Activated CD8-positive, alpha-beta T cell treated with anti-CD3 and anti-CD28 coated beads, Interleukin-2, amount 10 ng/mL, durations not matched to agents 7 days and 5 days (primary cell): ENCODE data around the gene EIF3L. TPM values are rescaled to one million over a fixed set of nuclear protein-coding genes. Genes with fewer than 3 reads are reported as not detected.

Experiments used
- ATAC-seq: fragments of 150-1000 bp; cut with Tn5 transposase; one replicate; pipeline ENCODE4 v1.10.0; 2021; ENCODE audit warnings: moderate library complexity
- CTCF ChIA-PET: fragments of 350-600 bp; sonication (Branson Sonifier 250); formaldehyde crosslinking; loops from one replicate; lab custom pipeline; 2021; ENCODE audit warnings: antibody characterized with exemption; lab: Charles Lee
- POLR2A ChIA-PET: fragments of 350-600 bp; sonication (Branson Sonifier 250); formaldehyde crosslinking; loops from one replicate; lab custom pipeline; 2021; ENCODE audit warnings: antibody characterized with exemption; lab: Charles Lee
- DNase-seq: peaks from one replicate; pipeline ENCODE4 v3.0.0-alpha.2; 2020
- H3K27ac Mint-ChIP-seq: one replicate; pipeline ENCODE4 v1.8.0; 2021; ENCODE audit warnings: mild to moderate bottlenecking, mixed read lengths
- H3K27me3 Mint-ChIP-seq: one replicate; pipeline ENCODE4 v1.8.0; 2021; ENCODE audit warnings: low read depth, mixed read lengths
- H3K36me3 Mint-ChIP-seq: one replicate; pipeline ENCODE4 v1.8.0; 2021; ENCODE audit warnings: low read depth, mixed read lengths
- H3K4me1 Mint-ChIP-seq: one replicate; pipeline ENCODE4 v1.8.0; 2021; ENCODE audit warnings: low read depth, mixed read lengths
- H3K4me3 Mint-ChIP-seq: one replicate; pipeline ENCODE4 v1.8.0; 2021; ENCODE audit warnings: mild to moderate bottlenecking, mixed read lengths
- H3K9me3 Mint-ChIP-seq: one replicate; pipeline ENCODE4 v1.8.0; 2022; ENCODE audit warnings: mixed read lengths; ENCODE audit not compliant: insufficient read depth
- total RNA-seq, 2 experiments: library from RNA; stranded (reverse); gene quantifications; one replicate each; pipeline ENCODE4 v1.2.3, GENCODE V29; 2021

The EIF3L gene
- total RNA-seq, 2 experiments from 2014 or later, result 391 to 410 TPM

- ChIA-PET CTCF (interaction anchor here (1.4 to 7.1 kb wide), 5 partner anchors 11 to 43 kb away, joined by 6 to 111 read pairs (median 17); partner anchors contain the start of gene ANKRD54), POLR2A (no interaction called here)
- peak overlapping the region; percentile 2 for H3K27ac Mint-ChIP-seq
- no peak overlapping the region for H3K4me3 Mint-ChIP-seq
- H3K27me3 Mint-ChIP-seq, result no peaks in the 10 kb centered on the region
- H3K9me3 Mint-ChIP-seq, result no peaks in the 10 kb centered on the region
- no peak for DNase-seq
- H3K36me3 Mint-ChIP-seq, result peaks cover 63% of the 10 kb centered on the region
- peaks cover 3% of the 10 kb centered on the region for H3K4me1 Mint-ChIP-seq
- no peak for ATAC-seq
Measured at GRCh38 chr22:37860796-37861421, 11.7 kb downstream of the EIF3L start.

- DNase-seq (no peak), ATAC-seq (no peak)
- Mint-ChIP-seq H3K27ac (no peak overlapping the region), H3K27me3 (no peaks in the 10 kb centered on the region), H3K36me3 (peaks cover 62% of the 10 kb centered on the region), H3K9me3 (no peaks in the 10 kb centered on the region), H3K4me3 (no peak overlapping the region), H3K4me1 (peaks cover 3% of the 10 kb centered on the region)
- ChIA-PET CTCF (interaction anchor here (0.6 to 7.1 kb wide), 39 partner anchors 9 to 235 kb away, joined by 3 to 111 read pairs (median 5); partner anchors contain the start of genes ANKRD54, GALR3, GCAT and MICALL1), POLR2A (interaction anchor here (0.7 to 1.7 kb wide), 6 partner anchors 10 to 486 kb away, joined by 3 to 6 read pairs (median 4); partner anchors contain the start of gene EIF3L)
Measured at GRCh38 chr22:37862570-37863325, 13.5 kb downstream of the EIF3L start.

- no peaks in the 10 kb centered on the region for H3K27me3 Mint-ChIP-seq
- no peaks in the 10 kb centered on the region for H3K9me3 Mint-ChIP-seq
- H3K27ac Mint-ChIP-seq, result no peak overlapping the region
- peaks cover 3% of the 10 kb centered on the region for H3K4me1 Mint-ChIP-seq
- peaks cover 61% of the 10 kb centered on the region for H3K36me3 Mint-ChIP-seq
- CTCF ChIA-PET, result interaction anchor here (7.1 kb wide), 1 partner anchor 47 kb away, joined by 111 read pairs; no protein-coding TSS in a partner anchor
- DNase-seq (no peak), ATAC-seq (no peak)
- no peak overlapping the region for H3K4me3 Mint-ChIP-seq
- POLR2A ChIA-PET, result interaction anchor here (0.6 kb wide), 1 partner anchor 138 kb away, joined by 3 read pairs; no protein-coding TSS in a partner anchor
Measured at GRCh38 chr22:37865510-37865909, 16.3 kb downstream of the EIF3L start.

GRCh38 chr22:37870273-37870672 lies 21.1 kb downstream of the EIF3L start:
- H3K4me1 Mint-ChIP-seq, result no peaks in the 10 kb centered on the region
- no peaks in the 10 kb centered on the region for H3K9me3 Mint-ChIP-seq
- CTCF ChIA-PET, result no interaction called here
- H3K36me3 Mint-ChIP-seq, result peaks cover 58% of the 10 kb centered on the region
- no peak overlapping the region for H3K4me3 Mint-ChIP-seq
- no peak overlapping the region for H3K27ac Mint-ChIP-seq
- ATAC-seq, result no peak
- no peak for DNase-seq
- POLR2A ChIA-PET, result no interaction called here
- H3K27me3 Mint-ChIP-seq, result no peaks in the 10 kb centered on the region

GRCh38 chr22:37880668-37881440 lies 31.6 kb downstream of the EIF3L start:
- Mint-ChIP-seq H3K27me3 (no peaks in the 10 kb centered on the region), H3K4me3 (no peak overlapping the region), H3K9me3 (no peaks in the 10 kb centered on the region), H3K27ac (no peak overlapping the region), H3K36me3 (peaks cover 51% of the 10 kb centered on the region), H3K4me1 (peaks cover 3% of the 10 kb centered on the region)
- no peak for ATAC-seq
- POLR2A ChIA-PET, result no interaction called here
- no peak for DNase-seq
- CTCF ChIA-PET, result interaction anchor here (0.9 to 3.1 kb wide), 4 partner anchors 18 to 63 kb away, joined by 3 to 12 read pairs (median 4); no protein-coding TSS in a partner anchor

GRCh38 chr22:37884420-37884819 lies 35.2 kb downstream of the EIF3L start:
- Mint-ChIP-seq H3K36me3 (peaks cover 45% of the 10 kb centered on the region), H3K9me3 (no peaks in the 10 kb centered on the region), H3K4me3 (no peak overlapping the region), H3K4me1 (peaks cover 8% of the 10 kb centered on the region), H3K27me3 (no peaks in the 10 kb centered on the region), H3K27ac (no peak overlapping the region)
- ATAC-seq, result no peak
- no peak for DNase-seq
- ChIA-PET POLR2A (no interaction called here), CTCF (interaction anchor here (0.8 to 2.5 kb wide), 4 partner anchors 12 to 67 kb away, joined by 3 to 12 read pairs (median 4); no protein-coding TSS in a partner anchor)

- H3K9me3 Mint-ChIP-seq, result no peaks in the 10 kb centered on the region
- H3K27me3 Mint-ChIP-seq, result no peaks in the 10 kb centered on the region
- POLR2A ChIA-PET, result interaction anchor here (0.7 kb wide), 1 partner anchor 9 kb away, joined by 3 read pairs; no protein-coding TSS in a partner anchor
- CTCF ChIA-PET, result interaction anchor here (0.9 to 2.0 kb wide), 6 partner anchors 9 to 244 kb away, joined by 3 to 17 read pairs (median 4); no protein-coding TSS in a partner anchor
- peaks cover 47% of the 10 kb centered on the region for H3K36me3 Mint-ChIP-seq
- no peak overlapping the region for H3K4me3 Mint-ChIP-seq
- no peak for DNase-seq
- H3K27ac Mint-ChIP-seq, result peak overlapping the region; percentile 2
- peaks cover 8% of the 10 kb centered on the region for H3K4me1 Mint-ChIP-seq
- no peak for ATAC-seq
Measured at GRCh38 chr22:37887584-37888378, 38.6 kb downstream of the EIF3L start.

- Mint-ChIP-seq H3K27me3 (no peaks in the 10 kb centered on the region), H3K9me3 (no peaks in the 10 kb centered on the region), H3K4me1 (peaks cover 32% of the 10 kb centered on the region), H3K36me3 (peaks cover 43% of the 10 kb centered on the region), H3K4me3 (no peak overlapping the region), H3K27ac (no peak overlapping the region)
- CTCF ChIA-PET, result interaction anchor here (1.2 kb wide), 1 partner anchor 28 kb away, joined by 4 read pairs; no protein-coding TSS in a partner anchor
- DNase-seq (no peak), ATAC-seq (no peak)
- POLR2A ChIA-PET, result no interaction called here
Measured at GRCh38 chr22:37891926-37892325, 42.7 kb downstream of the EIF3L start.

GRCh38 chr22:37892566-37893335 lies 43.5 kb downstream of the EIF3L start:
- CTCF ChIA-PET, result interaction anchor here (1.2 kb wide), 1 partner anchor 29 kb away, joined by 4 read pairs; no protein-coding TSS in a partner anchor
- no peaks in the 10 kb centered on the region for H3K27me3 Mint-ChIP-seq
- DNase-seq (no peak), ATAC-seq (no peak)
- H3K4me1 Mint-ChIP-seq, result peaks cover 37% of the 10 kb centered on the region
- no peaks in the 10 kb centered on the region for H3K9me3 Mint-ChIP-seq
- POLR2A ChIA-PET, result interaction anchor here (0.5 kb wide), 1 partner anchor 29 kb away, joined by 4 read pairs; no protein-coding TSS in a partner anchor
- peak overlapping the region; percentile 40 for H3K27ac Mint-ChIP-seq
- peaks cover 38% of the 10 kb centered on the region for H3K36me3 Mint-ChIP-seq
- no peak overlapping the region for H3K4me3 Mint-ChIP-seq

GRCh38 chr22:37893583-37893983 lies 44.4 kb downstream of the EIF3L start:
- Mint-ChIP-seq H3K4me3 (no peak overlapping the region), H3K27me3 (no peaks in the 10 kb centered on the region), H3K9me3 (no peaks in the 10 kb centered on the region), H3K27ac (peak overlapping the region; percentile 62), H3K4me1 (peaks cover 38% of the 10 kb centered on the region), H3K36me3 (peaks cover 32% of the 10 kb centered on the region)
- ChIA-PET CTCF (interaction anchor here (0.5 kb wide), 1 partner anchor 9 kb away, joined by 3 read pairs; no protein-coding TSS in a partner anchor), POLR2A (interaction anchor here (0.5 kb wide), 1 partner anchor 30 kb away, joined by 4 read pairs; no protein-coding TSS in a partner anchor)
- ATAC-seq (no peak), DNase-seq (no peak)
